ENCODE measurements around the gene MAN1A2.
A peak's percentile ranks its signal among the peaks of the same experiment; 100 is the strongest.

The MAN1A2 gene

GRCh38 chr1:117559139-117559538 is 191.9 kb downstream of the MAN1A2 start:
- no peak for DNase-seq (ENCODE audit: low spot score)

- DNase-seq (ENCODE audit: low spot score), result no peak
Observed at GRCh38 chr1:117559985-117560384, 192.7 kb downstream of the MAN1A2 start.

GRCh38 chr1:117561071-117561470 is 193.8 kb downstream of the MAN1A2 start:
- no peak for DNase-seq (ENCODE audit: low spot score)

- peak; percentile 1 for DNase-seq (ENCODE audit: low spot score)
Observed at GRCh38 chr1:117561551-117561950, 194.3 kb downstream of the MAN1A2 start.

- peak; percentile 6 for DNase-seq (ENCODE audit: low spot score)
Observed at GRCh38 chr1:117562581-117563491, 195.6 kb downstream of the MAN1A2 start.

GRCh38 chr1:117563492-117563875 is 196.2 kb downstream of the MAN1A2 start:
- DNase-seq (ENCODE audit: low spot score), result no peak

GRCh38 chr1:117564227-117565075 is 197.2 kb downstream of the MAN1A2 start:
- DNase-seq (ENCODE audit: low spot score), result peak; percentile 3

GRCh38 chr1:117565076-117565556 is 197.9 kb downstream of the MAN1A2 start:
- DNase-seq (ENCODE audit: low spot score), result no peak

- peak; percentile 4 for DNase-seq (ENCODE audit: low spot score)
Observed at GRCh38 chr1:117565745-117566455, 198.7 kb downstream of the MAN1A2 start.

GRCh38 chr1:117566556-117566955 is 199.3 kb downstream of the MAN1A2 start:
- no peak for DNase-seq (ENCODE audit: low spot score)

GRCh38 chr1:117567435-117567834 is 200.2 kb downstream of the MAN1A2 start:
- peak; percentile 1 for DNase-seq (ENCODE audit: low spot score)

- peak; percentile 2 for DNase-seq (ENCODE audit: low spot score)
Observed at GRCh38 chr1:117567976-117568375, 200.7 kb downstream of the MAN1A2 start.

GRCh38 chr1:117568999-117569398 is 201.8 kb downstream of the MAN1A2 start:
- DNase-seq (ENCODE audit: low spot score), result peak; percentile 3

- DNase-seq (ENCODE audit: low spot score), result peak; percentile 1
Observed at GRCh38 chr1:117569856-117570255, 202.6 kb downstream of the MAN1A2 start.

GRCh38 chr1:117570988-117571409 is 203.8 kb downstream of the MAN1A2 start:
- DNase-seq (ENCODE audit: low spot score), result peak; percentile 33

GRCh38 chr1:117571496-117571895 is 204.2 kb downstream of the MAN1A2 start:
- DNase-seq (ENCODE audit: low spot score), result no peak

GRCh38 chr1:117572546-117572945 is 205.3 kb downstream of the MAN1A2 start:
- DNase-seq (ENCODE audit: low spot score), result no peak

- no peak for DNase-seq (ENCODE audit: low spot score)
Observed at GRCh38 chr1:117573386-117574023, 206.3 kb downstream of the MAN1A2 start.

GRCh38 chr1:117574161-117574835 is 207.0 kb downstream of the MAN1A2 start:
- no peak for DNase-seq (ENCODE audit: low spot score)

- DNase-seq (ENCODE audit: low spot score), result no peak
Observed at GRCh38 chr1:117575586-117576225, 208.5 kb downstream of the MAN1A2 start.
